AG10803 (cell line): Measurements from ENCODE around the gene B3GAT1.

Experiments
- DNase-seq: peaks from one replicate; pipeline ENCODE4 v3.0.0; 2010; ENCODE audit warnings: low read depth
- H3K4me3 ChIP-seq: 2 replicates; pipeline ENCODE4 v1.5.1; 2011; ENCODE audit warnings: mild to moderate bottlenecking, low read length, control low read depth
- TF ChIP-seq, protein P1 (sequence below): conservative IDR thresholded peaks from 2 replicates; pipeline ENCODE4 v1.5.1; 2011; ENCODE audit warnings: mild to moderate bottlenecking, low read length, control low read depth, inconsistent platforms

The B3GAT1 gene

DNA sequence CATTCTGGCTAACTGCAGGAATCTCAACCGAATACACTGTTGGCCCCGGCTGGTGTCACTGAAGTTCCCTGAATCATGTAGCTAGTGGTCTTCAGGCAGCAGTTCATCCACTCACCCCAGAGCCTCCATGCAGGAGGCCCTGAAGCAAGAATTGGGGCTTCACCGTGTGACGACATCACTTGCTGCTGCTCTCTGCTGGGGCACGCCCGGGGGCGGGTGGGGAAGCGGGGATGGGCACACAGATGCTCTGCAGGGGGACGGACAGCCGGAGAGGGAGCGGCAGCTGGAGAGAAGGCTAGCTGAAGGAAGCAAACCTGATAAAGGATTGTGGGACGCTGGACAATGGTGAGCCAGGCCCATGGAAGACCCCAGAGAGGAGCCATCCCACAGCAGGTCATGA is 17.0 kb downstream of the B3GAT1 start:
- no peak for DNase-seq
- TF ChIP-seq, protein P1, sequence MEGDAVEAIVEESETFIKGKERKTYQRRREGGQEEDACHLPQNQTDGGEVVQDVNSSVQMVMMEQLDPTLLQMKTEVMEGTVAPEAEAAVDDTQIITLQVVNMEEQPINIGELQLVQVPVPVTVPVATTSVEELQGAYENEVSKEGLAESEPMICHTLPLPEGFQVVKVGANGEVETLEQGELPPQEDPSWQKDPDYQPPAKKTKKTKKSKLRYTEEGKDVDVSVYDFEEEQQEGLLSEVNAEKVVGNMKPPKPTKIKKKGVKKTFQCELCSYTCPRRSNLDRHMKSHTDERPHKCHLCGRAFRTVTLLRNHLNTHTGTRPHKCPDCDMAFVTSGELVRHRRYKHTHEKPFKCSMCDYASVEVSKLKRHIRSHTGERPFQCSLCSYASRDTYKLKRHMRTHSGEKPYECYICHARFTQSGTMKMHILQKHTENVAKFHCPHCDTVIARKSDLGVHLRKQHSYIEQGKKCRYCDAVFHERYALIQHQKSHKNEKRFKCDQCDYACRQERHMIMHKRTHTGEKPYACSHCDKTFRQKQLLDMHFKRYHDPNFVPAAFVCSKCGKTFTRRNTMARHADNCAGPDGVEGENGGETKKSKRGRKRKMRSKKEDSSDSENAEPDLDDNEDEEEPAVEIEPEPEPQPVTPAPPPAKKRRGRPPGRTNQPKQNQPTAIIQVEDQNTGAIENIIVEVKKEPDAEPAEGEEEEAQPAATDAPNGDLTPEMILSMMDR: no peak

DNA sequence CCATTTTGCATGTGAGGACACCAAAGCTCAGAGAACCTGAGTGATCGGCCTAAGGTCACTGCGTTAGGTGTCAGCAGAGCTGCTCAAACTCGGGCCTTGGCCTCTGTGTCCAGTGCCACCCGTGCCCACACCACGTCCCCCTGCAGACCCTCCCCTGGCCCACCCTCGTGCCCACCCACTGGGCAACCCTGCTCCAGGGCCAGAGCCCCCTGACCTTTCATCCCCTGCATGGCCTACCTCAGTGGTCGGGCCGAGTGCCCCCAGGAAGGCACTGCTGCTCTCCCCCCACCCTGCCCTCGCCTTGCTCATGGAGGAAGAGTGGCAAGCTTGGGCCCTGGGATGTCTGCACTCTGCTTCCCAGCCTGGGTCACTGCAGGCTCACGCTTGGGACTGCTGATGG is 17.7 kb downstream of the B3GAT1 start:
- H3K4me3 ChIP-seq: no peak overlapping the region
- TF ChIP-seq, protein P1: no peak
- no peak for DNase-seq

More for the DNA sequence above, 17.0 kb downstream of the B3GAT1 start:
- no peak overlapping the region for H3K4me3 ChIP-seq

DNA sequence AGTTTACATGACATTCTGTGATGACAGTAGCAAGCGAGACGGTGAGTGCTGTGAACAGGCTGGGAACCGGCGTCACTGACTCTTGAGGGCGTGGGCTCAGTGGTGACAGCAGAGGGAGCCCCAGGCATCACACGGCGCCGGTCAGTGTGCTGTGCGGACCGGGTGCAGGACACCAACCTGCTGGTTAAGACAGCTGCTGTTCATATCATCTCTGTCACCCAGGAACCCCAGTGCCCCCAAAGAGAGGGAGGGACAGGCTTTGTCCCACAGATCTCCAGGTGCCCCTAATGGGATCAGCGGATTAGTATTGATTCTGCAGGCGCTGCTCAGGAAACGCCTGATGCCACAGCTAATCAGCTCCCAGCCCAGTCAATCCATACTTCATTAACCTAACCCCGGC is 18.4 kb downstream of the B3GAT1 start:
- DNase-seq: no peak
- no peak overlapping the region for H3K4me3 ChIP-seq
- TF ChIP-seq, protein P1: no peak

DNA sequence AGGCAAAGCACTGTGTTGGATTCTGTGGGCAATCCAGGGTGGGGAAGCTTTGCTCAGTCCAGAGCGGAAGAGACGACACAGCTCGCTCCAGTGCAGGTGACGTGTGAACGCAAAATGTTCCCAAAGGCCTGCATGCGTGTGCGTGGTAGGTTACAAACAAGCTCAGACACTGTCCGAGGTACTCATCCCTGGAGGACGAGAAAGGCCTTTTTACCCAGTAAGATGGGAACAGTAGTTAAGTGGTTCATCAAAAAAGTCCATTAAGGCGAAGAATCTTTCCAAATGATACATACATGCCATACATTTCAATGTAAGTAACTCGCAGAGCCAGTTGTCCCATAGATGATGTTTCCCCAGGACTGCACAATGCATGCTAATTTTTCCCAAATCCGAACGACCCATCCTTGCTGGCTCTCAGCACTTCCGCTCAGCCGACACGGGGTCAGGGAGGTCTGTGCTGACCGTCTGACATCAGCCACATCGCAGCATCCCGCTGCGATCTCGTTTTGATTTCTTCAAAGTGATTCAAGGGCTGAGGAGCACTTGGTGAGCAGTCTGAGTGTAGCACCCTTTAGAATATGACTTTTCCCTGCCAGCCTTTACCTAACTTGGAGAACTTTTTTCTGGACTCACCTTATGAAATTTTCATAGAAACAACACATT is 19.0 kb downstream of the B3GAT1 start:
- H3K4me3 ChIP-seq: no peak overlapping the region
- DNase-seq: no peak
- TF ChIP-seq, protein P1: no peak

DNA sequence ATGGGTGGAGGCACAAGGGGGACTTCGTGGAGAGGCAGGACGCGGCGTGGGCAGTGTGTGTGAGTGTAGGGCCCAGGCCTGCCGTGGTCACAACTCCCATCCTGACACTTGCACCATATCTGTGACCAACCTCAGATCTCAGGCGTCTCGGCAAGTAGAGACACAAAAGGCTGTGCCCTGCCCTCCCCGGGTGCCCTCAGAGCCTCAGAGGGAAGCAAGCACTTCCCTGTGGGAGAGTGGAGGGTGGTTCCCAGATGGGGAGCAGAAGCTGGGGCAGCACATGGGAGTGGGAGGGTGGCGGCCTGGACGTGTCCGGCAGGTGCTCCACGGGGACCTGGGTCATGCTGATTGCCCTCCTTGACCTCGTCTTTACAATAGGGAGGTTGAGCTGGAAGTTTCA is 20.4 kb downstream of the B3GAT1 start:
- H3K4me3 ChIP-seq: no peak overlapping the region
- DNase-seq: no peak
- TF ChIP-seq, protein P1: no peak

DNA sequence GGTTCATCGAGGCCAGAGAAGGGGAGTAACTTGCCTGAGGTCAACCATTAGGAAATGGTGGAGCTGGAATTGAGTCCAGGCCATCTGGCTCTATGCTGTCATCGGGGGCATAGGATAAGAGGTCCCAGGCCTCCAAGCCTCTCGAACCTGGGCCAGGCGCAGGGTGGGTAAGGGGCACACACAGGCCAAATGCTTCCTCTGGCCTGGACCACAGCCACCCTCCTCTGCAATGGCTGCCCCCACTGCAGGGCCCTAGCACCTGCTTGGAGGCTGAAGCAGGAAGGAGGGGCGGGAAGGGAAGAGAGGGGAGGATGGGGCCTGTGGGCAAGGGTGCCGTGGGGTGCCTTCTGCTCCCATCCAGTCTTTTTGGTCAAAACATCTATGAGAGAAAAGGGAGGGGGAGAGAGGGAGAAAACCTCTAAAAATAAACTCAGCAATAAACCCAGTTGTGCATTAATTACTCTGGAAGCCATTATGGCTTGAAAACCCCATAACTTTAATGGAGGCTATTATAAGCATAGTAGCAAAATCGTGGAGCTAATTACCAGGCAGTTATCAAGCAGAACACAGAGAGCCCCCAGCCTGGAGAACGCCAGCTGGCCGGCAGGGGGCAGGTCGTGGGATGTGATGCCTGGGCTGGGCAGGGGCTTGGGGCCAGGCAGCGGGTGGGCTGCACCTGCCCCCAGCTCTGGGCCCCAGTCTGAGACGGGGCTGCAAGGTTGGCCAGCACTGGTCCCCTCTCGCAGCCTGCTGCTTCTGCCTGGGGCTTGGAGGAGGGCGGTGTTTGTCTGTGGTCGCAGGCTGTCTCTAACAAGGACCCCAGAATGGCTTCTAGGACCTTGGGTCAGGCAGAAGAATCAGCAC is 21.1 kb downstream of the B3GAT1 start:
- no peak overlapping the region for H3K4me3 ChIP-seq
- TF ChIP-seq, protein P1: no peak

More for the DNA sequence above, 21.1 kb downstream of the B3GAT1 start:
- no peak for DNase-seq
